Activated CD8-positive, alpha-beta memory T cell treated with anti-CD3 and anti-CD28 coated beads, Interleukin-2, amount 50 U/mL, for 4 hours (primary cell): ENCODE measurements around the gene TRIM47.

ENCODE experiments used
- DNase-seq: peaks from one replicate; pipeline ENCODE4 v3.0.0-alpha.2; 2020

The TRIM47 gene

DNA sequence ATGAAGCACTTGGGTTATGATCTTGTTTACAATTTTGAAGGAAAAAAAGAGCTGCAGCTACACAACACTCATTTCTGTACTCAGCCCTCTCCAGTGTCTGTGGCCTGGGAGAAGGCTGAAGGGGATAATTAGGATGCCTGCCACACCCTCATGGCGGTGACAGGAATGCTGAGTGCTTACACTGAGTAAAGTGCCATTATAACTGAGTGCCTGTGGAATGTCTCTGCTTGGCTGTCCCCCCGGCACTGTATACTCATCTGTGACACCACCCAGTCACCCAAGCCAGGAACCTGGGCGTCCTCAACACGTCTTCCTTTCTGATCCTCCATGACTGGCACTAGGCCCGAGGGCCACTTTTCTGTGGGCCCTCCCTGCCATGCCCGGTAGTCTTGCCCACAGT is 29.8 kb upstream of the TRIM47 start:
- no peak for DNase-seq

DNA sequence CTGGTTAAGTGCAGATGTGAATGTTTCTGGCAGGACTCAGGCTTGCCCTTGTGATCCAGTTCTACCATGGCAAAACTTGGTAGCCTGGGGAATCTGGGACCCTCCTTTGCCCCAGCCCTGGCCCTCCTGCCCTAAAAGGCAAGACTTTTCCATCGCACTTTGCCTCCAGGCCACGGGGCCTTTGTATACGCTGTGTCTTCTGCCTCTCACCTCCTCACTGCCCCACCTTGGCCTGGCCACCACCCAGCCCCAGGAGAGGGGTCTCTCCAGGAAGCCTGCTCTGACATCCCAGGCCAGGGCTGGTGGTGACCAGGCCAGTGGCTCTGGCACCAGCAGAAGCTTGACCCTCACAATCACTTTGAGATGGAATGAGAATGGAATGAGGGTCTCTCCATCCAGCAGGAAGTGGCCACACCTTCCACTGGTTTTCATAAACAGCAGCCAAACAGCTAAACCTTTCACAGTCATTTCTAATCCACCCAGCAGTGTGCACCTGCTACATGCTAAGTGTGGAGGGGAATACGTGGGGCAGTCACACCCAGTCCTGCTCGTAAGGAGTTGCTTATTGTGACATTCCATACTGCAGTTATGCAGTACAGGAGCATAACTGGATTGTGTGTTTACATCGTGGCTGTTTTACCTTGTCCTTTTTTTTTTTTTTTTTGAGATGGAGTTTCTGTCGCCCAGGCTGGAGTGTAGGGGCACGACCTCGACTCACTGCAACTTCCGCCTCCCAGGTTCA is 27.9 kb upstream of the TRIM47 start:
- no peak for DNase-seq

DNA sequence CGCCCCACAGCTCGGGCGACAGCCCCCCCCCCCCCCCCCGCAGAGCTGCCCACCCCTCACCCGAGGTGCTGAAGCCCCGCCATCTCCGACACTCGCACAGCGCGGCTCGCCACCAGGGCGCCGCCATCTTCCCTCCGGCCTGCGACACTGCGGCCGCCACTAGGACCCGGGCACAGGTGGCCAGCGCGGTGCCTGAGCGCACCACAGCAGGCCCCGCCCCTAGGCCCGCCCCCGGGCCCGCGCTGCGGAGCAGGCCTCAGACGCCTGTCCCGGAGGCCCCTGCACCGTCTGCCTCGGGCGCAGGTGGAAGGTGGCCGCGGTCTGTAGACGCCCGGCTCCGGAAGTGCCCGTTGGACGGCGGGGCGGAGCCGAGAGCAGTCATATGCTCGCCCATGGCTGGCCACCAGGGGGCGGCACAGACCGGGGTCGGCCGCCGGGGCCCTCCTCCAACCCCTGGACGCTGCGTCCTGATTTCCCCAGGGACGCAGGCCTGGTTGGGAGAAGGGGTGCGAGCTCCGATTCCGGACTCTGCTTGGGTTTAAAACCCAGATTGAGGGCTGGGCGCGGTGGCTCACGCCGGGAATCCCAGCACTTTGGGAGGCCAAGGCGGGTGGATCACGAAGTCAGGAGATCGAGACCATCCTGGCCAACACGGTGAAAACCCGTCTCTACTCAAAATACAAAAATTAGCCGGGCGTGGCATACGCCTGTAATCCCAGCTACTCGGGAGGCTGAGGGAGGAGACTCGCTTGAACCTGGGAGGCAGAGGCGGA is 26.6 kb upstream of the TRIM47 start, which contains the start of gene MRPL38:
Gene MRPL38 (minus strand): TSS at position 136 of the 773 bp plus-strand sequence. CDS start 9 bp downstream, at position 127.
- peak; percentile 89 for DNase-seq

DNA sequence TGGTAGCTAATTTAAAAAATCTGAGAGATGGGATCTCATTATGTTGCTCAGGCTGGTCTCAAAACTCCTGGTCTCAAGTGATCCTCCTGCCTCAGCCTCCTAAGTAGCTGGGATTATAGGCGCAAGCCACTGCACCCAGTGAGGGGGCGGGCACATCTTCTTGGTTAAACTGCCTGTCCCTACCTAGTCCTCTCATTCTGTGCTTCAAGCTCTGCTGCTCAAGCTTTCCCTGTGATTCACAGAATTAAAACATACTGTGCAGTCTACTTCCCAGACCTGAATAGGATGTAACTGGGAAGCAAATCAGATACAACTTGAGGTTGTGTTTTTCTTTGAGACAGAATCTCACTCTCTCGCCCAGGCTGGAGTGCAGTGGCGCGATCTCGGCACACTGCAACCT is 24.0 kb upstream of the TRIM47 start:
- no peak for DNase-seq

DNA sequence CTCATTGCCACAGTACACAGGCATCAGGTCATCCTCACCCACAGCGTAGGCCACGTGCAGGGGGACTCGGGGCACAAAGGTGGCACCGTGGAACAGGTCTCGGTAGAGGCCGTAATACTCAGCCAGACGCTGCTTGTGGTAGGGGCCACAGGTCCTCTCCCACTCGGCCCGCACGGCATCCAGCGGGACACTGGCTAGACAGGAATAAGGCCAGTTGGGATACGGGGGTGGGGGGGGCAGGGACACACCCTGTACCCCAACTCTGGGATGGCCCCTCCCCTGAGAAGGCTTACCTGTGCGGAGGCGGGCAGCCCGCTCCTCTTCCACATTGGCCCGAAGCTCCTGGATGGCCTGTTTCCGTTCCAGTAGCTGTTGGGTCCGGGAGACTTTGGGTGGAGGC is 23.3 kb upstream of the TRIM47 start:
- DNase-seq = no peak

DNA sequence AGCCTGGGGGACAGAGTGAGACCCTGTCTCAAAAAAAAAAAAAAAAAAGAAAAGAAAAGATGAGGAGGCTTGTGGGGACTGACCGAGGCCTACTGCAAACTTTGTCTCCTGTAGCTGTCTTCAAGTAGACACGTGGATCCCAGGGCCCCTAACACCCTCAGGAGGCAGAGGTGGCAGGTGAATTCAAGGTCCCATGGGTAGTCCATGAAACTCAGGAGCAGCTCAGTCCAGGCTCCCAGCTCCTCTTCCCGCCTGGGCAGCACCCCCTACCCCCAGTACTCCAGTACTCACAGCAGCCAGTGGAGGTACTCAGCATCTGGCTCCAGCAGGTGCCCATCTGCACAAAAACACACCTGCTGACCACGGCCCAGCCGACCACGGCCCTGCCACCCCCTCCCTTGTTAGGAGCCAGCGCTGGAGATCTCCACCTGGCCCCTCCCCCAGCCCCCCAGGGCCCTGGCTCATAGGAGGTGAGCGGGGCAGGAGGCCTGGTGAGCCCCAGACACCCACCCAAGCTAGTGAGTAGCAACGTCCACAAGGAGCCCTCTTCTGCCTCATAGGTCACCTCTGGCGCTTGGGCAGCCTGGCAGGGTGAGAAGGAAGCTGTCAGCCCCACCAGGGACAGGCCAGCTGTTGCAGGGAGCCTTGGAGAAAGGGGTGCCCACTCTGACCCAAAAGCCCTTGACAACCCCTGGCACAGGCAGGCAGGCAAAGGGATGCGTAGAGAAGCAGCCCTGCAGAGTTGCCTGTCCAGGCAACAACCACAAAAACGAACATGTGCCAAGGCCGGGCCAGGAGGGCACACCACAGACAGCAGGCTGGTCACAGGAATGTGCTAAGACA is 22.5 kb upstream of the TRIM47 start:
- no peak for DNase-seq

DNA sequence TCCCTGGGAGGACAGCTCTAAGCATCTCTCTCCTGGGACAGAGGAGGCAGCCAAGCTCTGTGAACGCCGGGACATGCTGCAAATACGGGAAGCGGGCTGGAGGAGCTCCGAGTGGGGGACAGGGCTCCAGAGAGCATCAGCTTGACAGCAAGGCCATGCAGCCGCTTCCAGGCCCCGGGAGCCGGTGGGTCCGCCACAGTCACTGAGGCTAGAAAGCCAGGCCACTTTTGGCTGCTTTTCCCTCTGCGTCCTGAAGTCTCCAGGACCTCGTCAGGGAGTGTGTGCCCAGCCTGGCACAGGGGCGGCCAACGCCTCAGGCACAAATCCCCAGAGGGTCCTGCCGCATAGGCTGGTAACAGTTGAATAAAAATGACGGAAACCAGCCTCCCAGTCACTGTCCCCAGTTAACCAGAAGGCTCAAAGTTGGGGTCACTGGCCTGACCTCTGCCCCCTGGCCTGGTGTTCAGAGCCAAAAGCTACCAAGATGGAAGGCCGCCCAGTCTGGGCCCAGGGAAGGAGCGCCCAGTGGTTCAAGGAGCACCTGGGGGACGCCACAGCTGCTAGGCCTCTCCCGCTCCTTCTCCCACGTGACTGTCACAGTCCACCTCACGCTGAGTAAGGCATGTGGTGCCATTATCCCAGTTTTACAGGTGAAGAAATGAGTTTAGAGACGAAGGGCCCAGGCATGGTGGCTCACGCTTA is 21.5 kb upstream of the TRIM47 start:
- no peak for DNase-seq

DNA sequence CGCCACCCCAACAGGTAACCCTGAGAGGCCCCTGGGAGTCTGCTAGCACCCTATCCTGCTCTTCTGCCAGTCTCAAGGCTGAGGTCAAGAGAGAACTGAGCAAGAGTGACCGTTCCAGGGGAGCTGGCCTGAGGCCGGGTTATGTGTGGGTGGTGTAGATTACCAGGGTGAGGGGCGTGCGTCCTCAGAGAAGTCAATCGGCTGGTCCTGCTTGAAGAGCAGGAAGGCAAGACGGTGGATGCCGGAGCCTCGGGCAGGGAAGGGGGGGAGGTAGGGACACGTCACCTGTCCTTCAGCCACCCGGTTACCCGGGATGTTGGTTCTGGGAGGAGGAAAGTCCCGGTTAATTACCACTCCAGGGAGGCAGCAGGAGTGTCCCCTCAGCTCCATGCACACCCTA is 21.0 kb upstream of the TRIM47 start:
- DNase-seq = no peak

DNA sequence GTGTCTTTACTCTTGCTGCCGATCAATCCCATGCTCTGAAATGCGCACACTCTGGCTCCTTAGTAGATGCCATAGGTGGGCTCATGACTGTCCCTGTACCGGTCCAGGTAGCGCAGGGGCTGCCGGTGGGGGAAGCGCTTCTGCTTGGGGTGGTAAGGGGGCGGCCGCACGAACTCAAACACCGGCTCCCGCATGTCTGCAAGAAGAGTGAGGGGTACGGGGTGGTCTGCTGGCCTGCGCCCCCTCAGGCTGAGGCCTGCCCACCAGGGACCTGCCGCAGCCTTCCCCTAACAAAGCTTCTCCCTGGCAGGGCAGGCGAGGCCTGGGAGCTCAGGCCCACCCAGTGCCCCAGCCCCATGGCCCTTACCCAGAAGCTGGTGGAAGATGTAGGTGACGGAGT is 20.4 kb upstream of the TRIM47 start:
- DNase-seq = no peak

DNA sequence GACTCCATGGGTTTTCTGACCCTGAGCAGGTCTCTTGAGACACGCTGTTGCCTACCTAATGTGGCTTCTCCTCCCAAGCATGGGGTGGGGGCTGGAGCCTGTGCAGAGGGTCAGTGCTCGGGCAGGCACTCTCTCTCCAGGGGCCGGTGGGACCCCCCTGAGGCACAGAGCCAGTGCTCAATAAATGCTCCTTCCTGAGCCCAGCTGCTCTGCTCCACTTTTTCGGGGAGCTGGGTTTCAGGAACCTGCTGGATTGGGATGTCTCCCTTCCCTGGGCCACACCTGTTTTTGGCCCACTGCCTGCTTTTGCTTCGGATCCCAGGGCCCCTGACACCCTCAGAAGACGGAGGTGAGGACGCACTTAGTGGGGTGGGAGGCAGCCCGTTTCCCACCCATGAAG is 19.7 kb upstream of the TRIM47 start:
- no peak for DNase-seq

DNA sequence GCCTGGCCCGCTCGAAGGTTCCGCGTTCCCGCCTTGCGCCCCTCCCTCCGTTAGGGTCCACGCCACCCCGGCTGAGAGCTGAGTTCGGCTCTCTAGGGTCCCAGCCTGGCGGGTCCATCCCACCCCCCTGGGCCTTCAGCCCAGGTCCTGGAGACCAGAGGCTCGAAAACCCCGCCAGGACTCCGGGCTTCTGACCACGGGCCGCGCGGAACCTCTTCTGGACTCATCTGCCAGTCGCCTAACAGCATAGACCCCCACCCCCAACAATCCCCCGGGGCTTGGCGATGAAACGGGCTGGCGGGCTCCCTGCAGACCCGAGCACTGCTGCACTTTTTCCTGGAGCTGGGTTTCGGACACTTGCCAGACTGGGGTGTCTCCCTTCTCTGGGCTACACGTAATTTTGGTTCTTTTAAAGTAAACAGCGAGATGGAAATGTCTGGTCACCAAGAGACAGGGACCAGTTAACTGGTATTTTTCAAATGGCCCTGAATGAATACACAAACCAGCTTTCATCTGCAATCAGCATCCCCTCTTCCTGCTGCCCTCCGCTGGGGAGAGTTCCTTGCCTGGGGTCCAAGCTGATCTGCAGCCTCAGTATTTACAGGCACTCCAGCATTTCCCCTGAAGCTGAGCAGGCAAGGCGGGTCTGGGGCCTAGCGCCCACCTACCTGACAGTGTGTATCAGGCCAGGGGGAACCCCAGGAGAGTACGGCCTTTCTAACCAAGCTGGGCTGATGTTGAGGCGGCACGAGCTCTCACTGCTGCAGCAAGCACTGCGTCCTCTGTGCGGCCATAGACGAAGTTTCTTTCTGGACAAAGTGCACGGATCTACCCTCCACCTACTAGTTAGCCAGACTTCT is 19.0 kb upstream of the TRIM47 start:
- no peak for DNase-seq

DNA sequence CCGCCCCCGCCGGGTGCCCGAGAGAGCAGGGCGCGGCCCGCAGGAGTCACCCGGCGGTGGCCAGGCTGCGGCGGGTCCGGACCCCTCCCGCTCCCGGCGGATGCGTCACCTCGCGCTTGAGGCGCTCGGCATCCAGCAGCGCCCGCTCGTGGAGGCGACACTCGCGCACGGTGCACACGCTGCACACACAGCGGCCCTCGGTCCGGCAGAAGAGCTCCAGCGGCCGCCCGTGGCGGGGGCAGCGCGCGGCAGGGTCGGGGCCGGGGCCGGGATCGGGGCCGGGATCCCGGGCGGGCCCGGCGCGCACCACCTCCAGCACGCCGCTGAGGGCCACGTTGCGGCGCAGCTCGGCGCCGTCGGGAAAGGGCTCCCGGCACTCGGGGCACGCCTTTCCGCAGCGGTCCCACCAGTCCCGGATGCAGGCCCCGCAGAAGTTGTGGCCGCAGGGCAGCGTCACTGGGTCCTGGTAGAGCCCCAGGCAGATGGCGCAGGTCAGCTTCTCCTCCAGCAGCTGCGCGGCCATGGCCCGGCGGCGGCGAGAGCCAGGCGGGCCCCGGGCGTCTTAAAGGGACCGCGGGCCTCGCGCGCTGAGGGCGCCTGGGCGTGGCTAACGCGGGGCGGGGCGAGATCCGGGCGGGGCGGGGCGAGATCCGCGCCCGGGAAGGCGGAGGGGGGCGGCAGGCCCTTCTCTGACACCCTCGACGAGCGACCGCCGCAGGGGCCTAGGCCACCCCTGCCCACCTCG is 18.2 kb upstream of the TRIM47 start, which contains the start of gene TRIM65:
Gene TRIM65 (minus strand): TSS at position 537 of the 745 bp plus-strand sequence. CDS start 14 bp downstream, at position 523.
- peak; percentile 80 for DNase-seq

DNA sequence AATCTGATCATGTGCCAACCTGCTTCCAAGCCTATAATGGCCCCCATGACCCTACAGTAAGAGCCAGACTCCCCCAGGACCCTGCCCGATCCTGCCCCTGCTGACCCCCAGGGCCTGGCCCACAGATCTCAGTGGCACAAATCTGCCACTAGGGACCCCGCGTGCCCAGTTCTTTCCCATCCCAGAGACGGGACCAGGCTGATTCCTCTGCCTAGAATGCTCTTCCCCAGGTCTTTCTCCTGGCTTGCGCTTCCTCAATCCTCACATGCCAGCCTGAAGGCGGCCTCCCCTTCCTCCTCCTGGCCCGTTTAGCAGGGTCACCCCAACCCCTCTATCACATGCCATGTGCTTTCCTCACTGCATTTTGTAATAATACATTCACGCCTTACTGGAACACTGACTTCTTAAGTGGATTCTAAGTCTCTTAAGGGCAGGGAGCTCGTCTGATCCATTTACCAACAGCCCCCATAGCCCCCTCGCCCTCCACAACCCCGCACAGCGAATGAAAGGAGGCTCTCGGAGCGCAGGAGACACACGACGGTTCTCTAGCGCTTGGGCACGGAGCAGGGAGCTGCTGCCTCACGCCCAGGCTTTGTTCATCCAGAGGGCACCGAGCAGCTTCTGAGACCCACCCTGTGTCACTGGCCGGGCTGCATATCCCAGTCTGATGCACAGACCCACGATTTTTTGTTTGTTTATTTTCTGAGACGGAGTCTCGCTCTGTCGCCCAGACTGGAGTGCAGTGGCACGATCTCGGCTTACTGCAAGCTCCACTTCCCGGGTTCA is 17.2 kb upstream of the TRIM47 start:
- no peak for DNase-seq

DNA sequence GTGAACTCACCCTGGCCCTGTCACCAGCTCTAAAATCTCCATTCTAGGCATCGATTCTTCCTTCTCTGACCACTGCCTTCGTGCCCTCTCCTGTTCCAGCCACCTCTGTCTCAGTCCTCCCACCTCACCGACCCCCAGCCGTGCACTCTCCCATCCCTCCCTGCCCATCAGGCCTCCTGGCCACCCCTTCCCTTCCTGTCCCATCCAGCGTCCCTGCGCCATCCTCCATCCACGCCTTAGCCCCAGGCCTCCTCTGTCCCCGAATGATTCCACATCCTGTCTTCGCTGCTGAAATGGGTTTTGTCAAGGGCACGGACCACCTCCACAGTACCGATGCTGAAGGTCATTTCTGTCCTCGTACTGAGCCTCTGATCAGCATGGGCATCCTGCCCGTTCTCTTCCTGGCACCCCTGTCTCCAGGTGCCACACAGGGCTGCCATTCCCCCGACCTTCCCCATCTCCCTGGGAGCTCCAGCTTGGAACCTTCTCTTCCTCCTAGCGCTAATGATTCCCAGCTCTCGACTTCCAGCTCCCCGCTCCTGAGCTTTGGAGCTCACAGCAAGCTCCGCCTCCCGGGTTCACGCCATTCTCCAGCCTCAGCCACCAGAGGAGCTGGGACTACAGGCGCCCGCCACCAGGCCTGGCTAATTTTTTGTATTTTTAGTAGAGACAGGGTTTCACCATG is 15.8 kb upstream of the TRIM47 start:
- DNase-seq = no peak

DNA sequence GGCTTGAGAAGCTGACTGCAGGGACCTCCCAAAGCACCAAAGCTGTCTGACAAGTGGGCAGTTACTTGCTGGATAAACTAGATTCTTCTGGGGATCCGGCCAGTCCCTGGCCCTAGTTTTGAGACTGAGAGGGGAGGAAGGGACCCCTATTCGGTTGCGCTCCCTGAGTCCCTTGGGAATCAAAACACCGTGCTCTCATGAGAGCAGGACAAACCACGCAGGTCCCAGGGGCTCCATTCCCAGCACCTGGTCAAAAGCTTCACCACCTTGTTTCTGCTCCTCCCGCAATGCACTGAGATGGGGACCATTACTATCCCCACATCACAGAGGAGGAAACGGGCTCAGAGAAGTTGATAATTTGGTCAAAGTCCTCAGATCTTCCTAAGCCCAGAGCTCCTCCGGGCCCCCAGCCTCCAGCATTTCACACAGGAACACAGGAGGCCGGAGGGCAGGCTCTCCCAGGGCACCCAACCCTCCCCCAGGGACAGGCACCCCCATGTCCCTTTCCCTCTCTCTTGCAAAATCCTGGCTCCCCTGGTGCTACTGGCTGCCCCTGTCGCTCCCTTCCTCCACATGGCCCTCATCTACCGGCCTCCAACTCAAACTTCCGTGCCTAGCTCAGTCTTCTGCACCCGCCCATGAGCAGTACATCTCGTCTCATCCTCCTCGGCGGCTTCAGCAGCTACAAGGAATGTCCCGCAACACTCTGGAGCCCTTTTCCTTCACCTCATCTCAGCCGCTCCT is 15.1 kb upstream of the TRIM47 start:
- DNase-seq = no peak

DNA sequence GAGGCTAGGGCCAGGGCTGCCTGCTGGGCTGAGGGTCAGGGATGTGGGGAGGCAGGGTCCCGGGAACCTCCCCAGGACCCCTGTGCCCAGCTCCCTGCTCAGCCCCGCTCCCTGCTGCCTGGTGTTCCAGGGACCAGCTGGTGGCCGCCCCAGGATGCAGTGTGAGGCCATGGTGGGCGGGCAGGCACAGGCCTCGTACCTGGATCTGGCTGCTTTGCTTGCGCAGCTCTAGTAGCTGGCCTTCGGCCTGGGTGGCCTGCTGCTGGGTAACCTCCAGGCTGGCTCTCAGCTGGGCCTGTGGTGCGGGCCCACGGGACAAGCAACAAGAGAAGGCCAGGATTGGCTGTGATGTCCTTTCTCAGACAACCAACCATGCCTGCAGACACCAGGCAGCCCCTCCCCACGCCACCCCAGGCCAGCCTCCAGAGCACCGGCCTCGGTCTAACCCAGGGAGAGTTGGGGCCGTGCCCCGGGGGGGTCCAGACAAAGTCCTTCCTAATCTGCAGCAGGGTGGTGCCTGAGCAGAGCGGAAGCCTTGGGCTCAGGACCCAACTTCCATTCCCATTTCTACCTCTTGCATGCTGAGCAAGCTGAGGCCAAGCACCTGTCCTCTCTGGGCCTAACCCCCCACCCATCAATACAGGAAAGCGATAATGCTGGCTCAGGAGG is 14.3 kb upstream of the TRIM47 start:
- no peak for DNase-seq

DNA sequence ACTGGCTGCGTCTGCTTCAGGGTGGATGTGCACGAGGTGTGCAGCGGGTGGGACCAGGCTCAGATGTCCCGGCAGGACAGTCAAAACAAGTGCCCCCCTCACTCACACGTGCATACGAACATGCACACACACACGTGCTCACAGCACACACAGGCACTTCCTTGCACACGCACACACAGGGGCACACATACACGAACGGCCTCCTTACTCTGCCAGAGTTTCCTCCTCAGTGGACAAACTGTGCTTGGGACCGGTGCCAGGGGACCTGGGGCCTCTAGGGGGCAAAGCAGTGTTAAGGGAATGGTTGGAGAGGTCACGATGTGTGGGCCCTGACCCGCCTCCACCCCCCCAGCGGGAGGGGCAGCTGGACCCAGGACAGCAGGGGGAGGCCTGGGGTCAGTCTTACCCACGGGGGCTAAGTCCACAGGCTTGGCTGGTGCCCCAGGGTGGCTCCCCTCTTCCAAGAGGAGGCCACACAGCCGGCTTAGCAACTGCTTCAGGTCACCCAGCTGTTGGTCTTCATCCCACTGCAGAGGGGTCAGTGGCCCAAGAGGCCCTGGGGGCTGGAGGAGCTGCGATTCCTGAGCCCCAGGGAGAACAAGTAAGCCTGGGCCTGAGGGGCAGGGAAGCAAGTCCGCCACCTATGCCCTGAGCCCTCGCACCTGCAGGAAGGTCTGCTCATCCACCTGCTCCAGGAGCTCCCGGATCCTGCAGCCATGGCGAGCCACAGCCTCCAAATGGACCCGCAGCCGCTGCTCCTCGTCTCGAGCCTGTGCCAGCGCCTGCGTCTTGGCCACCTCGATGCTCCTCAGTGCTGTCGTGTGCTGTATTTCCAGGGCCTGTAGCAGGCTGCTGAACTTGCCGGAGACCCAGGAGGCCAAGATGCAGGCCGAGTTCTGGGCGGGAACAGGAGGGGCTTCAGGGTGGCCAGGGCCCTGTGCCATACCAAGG is 13.5 kb upstream of the TRIM47 start:
- DNase-seq = no peak
